ENCODE measurements around the gene TPO.

TPO gene

DNA sequence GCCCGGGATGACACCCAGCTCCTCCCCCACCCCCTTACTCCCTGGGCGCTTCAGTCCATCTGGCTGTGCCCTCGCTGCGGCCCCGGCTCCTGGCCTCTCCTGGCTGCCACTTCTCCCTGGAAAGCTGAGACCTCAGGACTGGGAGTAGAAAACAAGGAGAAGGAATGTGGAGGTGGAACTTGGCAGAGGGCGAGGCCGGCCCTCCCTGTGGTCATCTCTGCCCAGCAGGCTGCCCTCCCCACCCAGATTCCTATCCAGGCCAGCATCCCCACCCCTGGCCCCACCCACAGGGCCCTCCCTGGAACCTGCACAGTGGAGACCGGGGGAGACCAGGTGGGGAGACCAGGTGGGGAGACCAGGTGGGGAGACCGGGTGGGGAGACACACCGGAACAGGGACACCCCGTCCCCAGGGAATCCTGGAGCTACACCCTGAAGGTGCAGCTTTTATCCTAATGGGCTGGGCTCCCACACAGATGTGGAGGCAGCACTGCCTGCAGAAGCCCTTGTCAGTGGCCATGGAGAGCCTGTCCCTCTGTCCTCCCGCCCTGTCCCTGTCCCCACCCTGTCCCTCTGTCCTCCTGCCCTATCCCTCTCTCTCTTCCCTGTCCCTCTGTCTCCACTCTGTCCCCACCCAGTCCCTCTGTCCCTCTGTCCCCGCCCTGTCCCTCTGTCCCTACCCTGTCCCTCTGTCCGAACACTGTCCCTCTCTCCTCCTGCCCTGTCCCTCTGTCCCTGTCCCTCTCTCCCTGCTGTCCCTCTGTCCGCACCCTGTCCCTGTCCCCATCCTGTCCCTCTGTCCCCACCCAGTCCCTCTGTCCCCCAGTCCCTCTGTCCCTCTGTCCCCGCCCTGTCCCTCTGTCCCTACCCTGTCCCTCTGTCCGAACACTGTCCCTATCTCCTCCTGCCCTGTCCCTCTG lies 173.9 kb downstream of the TPO start:
- DNase-seq, result no peak

DNA sequence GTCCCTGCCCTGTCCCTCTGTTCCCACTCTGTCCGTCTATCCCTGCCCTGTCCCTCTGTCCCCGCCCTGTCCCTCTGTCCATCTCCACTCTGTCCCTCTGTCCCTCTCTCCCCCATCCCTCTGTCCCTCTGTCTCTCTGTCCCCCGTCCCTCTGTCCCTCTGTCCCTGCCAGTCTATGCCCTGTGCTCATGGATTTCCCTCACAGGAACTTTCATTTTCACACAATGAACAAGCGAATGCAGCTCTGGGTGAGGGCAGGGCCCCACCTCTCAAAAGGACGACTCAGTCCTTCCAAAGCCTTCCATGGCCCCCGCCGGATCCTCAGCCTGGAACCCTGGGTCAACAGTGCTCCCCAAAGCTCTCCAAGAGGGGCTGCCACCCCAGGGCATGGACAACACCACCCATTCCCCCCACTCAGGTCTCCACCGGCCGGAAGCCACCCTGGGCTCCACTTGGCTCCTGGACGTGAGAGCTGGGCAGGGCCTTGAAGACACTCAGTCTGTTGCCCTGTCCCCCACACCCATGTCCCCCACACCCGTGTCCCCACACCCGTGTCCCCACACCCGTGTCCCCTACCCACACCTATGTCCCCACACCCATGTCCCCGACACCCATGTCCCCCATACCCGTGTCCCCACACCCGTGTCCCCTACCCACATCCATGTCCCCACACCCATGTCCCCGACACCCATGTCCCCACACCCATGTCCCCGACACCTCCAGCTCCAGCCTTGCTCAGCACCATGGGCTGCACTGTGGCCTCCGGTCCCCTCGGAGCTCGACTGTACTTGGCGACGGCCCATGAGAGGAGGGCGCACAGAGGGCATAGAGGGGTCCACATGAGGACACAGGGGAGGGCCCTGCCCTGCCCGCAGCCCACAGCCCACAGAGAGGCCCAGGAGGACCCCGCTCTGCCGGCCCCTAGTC lies 175.1 kb downstream of the TPO start:
- no peak for DNase-seq

DNA sequence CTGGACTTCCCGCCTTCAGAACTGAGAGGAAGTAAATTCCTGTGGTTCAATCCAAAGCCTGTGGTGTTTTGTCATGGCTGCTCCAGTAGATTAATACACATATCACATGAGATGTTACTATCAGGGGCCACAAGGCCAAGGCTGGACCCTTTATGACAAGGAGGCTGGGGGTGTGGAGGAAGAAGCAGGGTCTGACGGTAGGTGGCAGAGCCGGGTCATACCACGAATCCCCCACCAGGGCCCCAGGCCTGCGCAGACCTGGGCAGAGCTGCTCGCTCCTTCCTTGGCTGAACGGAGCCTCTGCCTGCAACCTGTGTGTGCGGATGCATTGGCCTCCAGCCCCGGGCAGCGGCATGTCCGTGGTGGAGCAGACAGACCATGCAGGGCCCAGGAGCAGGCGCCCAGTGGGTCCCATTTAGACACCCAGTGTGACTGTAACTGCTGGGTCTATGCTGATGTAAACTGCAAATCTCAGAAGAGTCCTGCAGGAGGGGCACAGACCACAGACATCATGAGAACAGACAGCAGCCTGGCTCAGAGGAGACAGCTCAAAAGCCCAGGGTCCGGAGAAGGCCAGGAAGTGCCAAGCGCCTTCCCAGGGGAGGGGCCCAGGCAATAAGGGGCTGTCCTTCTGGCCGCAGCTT lies 175.8 kb downstream of the TPO start:
- no peak for DNase-seq

DNA sequence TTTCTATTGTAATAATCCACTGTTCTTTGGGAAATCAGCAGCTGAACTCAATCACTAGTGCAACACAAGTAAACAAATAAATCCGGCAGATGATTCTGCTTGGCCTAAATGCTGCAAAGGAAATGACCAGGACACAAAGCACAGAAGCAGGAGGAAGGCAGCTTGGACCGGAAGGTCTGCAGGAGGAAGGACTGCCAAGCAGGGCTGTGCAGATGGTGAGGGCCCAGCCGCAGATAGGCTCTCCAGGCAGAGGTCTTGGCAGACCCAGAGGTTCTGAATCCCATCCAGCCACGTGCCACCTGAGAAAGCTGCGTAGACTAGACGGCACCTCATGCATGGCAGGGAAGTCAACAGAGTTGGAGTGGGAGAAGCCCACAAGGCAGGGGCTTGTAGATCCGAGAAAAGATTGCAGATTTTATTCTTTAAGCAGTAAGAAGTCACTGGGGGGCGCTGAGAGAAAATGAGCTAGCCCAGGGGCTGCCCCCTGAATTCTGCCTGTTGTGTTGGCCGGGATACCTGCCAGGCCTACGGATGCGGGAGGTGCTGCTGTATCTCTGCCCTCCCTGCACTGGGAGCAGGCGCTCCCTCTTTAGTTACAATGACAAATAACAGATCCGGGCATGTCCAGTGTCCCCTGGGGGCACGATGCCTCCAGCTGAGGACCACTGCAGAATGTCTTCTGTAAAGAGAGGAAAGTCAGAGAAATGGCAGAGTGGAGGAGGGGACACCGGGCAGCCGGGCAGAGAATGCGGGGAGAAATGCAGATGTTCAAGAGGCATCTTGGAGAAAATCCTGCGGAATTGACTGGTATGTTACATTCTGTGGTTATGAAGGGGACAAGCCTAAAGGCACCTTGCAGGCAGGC lies 177.6 kb downstream of the TPO start:
- no peak for DNase-seq

DNA sequence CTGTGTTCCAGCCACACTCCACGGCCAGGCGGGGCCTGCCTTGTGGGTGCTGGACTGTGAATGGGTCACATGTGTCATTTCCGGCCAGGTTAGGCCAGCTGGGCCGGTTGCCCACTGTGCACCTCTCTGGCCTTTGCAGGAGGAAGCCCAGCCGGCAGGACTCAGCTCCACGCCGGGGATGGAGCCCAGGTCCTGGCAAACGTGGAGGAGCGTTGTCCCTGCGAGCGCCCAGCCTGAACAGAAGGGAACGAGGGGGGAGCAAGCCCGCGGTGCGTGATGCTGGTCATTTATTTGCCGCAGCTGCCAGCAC lies 178.2 kb downstream of the TPO start:
- no peak for DNase-seq
